Natural killer cell treated with Interleukin-12 subunit alpha and Interleukin-12 subunit beta and Interleukin-15 and Interleukin-18, amount 100 ng/mL, for 72 hours (primary cell): ENCODE results near the gene HDHD5. TPM values are rescaled to one million over a fixed set of nuclear protein-coding genes. Genes with fewer than 3 reads are reported as not detected.

Experiments used
- ATAC-seq, 2 donors: fragments of 150-1000 bp; cut with Tn5 transposase in 1 of 2; sonication (Bioruptor Pico), chemical (Tn5 transposase) in 1 of 2; 2 replicates each; pipeline ENCODE4 v1.10.0; 2021
- DNase-seq: peaks from one replicate; pipeline ENCODE4 v3.0.0; 2022; ENCODE audit warnings: low spot score
- H3K27ac Mint-ChIP-seq, 2 donors: 1 replicate in 1 of 2; 2 replicates in 1 of 2; pipeline ENCODE4 v1.8.0; 2022; ENCODE audit warnings: mixed read lengths in 2 of 2, mild to moderate bottlenecking in 1 of 2, moderate library complexity in 1 of 2
- H3K27me3 Mint-ChIP-seq, 2 donors: 1 replicate in 1 of 2; 2 replicates in 1 of 2; pipeline ENCODE4 v1.8.0; 2022; ENCODE audit warnings: mixed read lengths in 2 of 2
- H3K36me3 Mint-ChIP-seq: one replicate; pipeline ENCODE4 v1.8.0; 2022; ENCODE audit warnings: mixed read lengths
- H3K4me1 Mint-ChIP-seq, 2 donors: 1 replicate in 1 of 2; 2 replicates in 1 of 2; pipeline ENCODE4 v1.8.0; 2022; ENCODE audit warnings: low read depth in 2 of 2, mixed read lengths in 2 of 2, mild to moderate bottlenecking in 1 of 2
- H3K4me3 Mint-ChIP-seq: one replicate; pipeline ENCODE4 v1.8.0; 2022; ENCODE audit warnings: mixed read lengths
- H3K9me3 Mint-ChIP-seq: 2 replicates; pipeline ENCODE4 v1.8.0; 2022; ENCODE audit warnings: mixed read lengths
- total RNA-seq, 2 donors: library from RNA; stranded (reverse); gene quantifications; one replicate each; pipeline ENCODE4 v1.2.3, GENCODE V29; 2022

HDHD5 gene
- total RNA-seq: 10 to 100 TPM; 29.6 to 32.7 TPM

GRCh38 chr22:17158568-17159503, at the start of gene HDHD5:
Gene HDHD5, minus strand, starts transcription at chr22:17159277. Its CDS starts 26 bp downstream, at chr22:17159251.
- no peaks in the 10 kb centered on the region for H3K27me3 Mint-ChIP-seq
- no peaks in the 10 kb centered on the region for H3K9me3 Mint-ChIP-seq
- DNase-seq (peak; percentile 90), ATAC-seq (peak; percentile 95 to 96)
- H3K36me3 Mint-ChIP-seq: no peaks in the 10 kb centered on the region
- peaks cover 12 to 14% of the 10 kb centered on the region in 2 donors for H3K4me1 Mint-ChIP-seq
- peak within 1 kb of the TSS; percentile 87 for H3K4me3 Mint-ChIP-seq
- H3K27ac Mint-ChIP-seq: peak within 1 kb of the TSS; percentile 57 to 58

GRCh38 chr22:17205432-17205831, 46.4 kb upstream of the HDHD5 start:
- Mint-ChIP-seq H3K9me3 (no peaks in the 10 kb centered on the region), H3K27ac (no peak overlapping the region), H3K4me1 (peaks cover 0 to 6% of the 10 kb centered on the region in 2 donors), H3K27me3 (no peaks in the 10 kb centered on the region), H3K36me3 (no peaks in the 10 kb centered on the region), H3K4me3 (no peak overlapping the region)
- DNase-seq (no peak), ATAC-seq (no peak)

GRCh38 chr22:17201285-17201945, 42.3 kb upstream of the HDHD5 start:
- ATAC-seq (no peak), DNase-seq (no peak)
- Mint-ChIP-seq H3K4me1 (peaks cover 0 to 6% of the 10 kb centered on the region in 2 donors), H3K27me3 (no peaks in the 10 kb centered on the region), H3K27ac (peak overlapping the region in 1 of 2 donors; percentile 40), H3K9me3 (no peaks in the 10 kb centered on the region), H3K36me3 (no peaks in the 10 kb centered on the region), H3K4me3 (no peak overlapping the region)

GRCh38 chr22:17199003-17199731, 40.1 kb upstream of the HDHD5 start:
- Mint-ChIP-seq H3K27ac (no peak overlapping the region), H3K27me3 (no peaks in the 10 kb centered on the region), H3K4me1 (peaks cover 8 to 10% of the 10 kb centered on the region in 2 donors), H3K4me3 (no peak overlapping the region), H3K36me3 (no peaks in the 10 kb centered on the region), H3K9me3 (no peaks in the 10 kb centered on the region)
- DNase-seq (no peak), ATAC-seq (no peak)

GRCh38 chr22:17198170-17199002, 39.3 kb upstream of the HDHD5 start:
- Mint-ChIP-seq H3K4me1 (peaks cover 8 to 10% of the 10 kb centered on the region in 2 donors), H3K9me3 (no peaks in the 10 kb centered on the region), H3K4me3 (no peak overlapping the region), H3K36me3 (no peaks in the 10 kb centered on the region), H3K27ac (no peak overlapping the region), H3K27me3 (no peaks in the 10 kb centered on the region)
- DNase-seq (no peak), ATAC-seq (no peak)

- no peak overlapping the region for H3K4me3 Mint-ChIP-seq
- H3K4me1 Mint-ChIP-seq: peaks cover 8 to 11% of the 10 kb centered on the region in 2 donors
- no peaks in the 10 kb centered on the region for H3K27me3 Mint-ChIP-seq
- H3K36me3 Mint-ChIP-seq: no peaks in the 10 kb centered on the region
- ATAC-seq: no peak
- DNase-seq: no peak
- no peaks in the 10 kb centered on the region for H3K9me3 Mint-ChIP-seq
- peak overlapping the region in 1 of 2 donors; percentile 10 for H3K27ac Mint-ChIP-seq
Observed at GRCh38 chr22:17194213-17194612, 35.1 kb upstream of the HDHD5 start.

GRCh38 chr22:17192186-17192585, 33.1 kb upstream of the HDHD5 start:
- H3K9me3 Mint-ChIP-seq: no peaks in the 10 kb centered on the region
- H3K36me3 Mint-ChIP-seq: no peaks in the 10 kb centered on the region
- H3K4me3 Mint-ChIP-seq: no peak overlapping the region
- peaks cover 8% of the 10 kb centered on the region in 2 donors for H3K4me1 Mint-ChIP-seq
- H3K27me3 Mint-ChIP-seq: no peaks in the 10 kb centered on the region
- ATAC-seq (no peak), DNase-seq (no peak)
- H3K27ac Mint-ChIP-seq: peak overlapping the region in 1 of 2 donors; percentile 23

GRCh38 chr22:17191163-17191784, 32.2 kb upstream of the HDHD5 start:
- DNase-seq (no peak), ATAC-seq (no peak)
- Mint-ChIP-seq H3K27me3 (no peaks in the 10 kb centered on the region), H3K36me3 (no peaks in the 10 kb centered on the region), H3K4me3 (no peak overlapping the region), H3K4me1 (peaks cover 8% of the 10 kb centered on the region in 2 donors), H3K9me3 (no peaks in the 10 kb centered on the region), H3K27ac (no peak overlapping the region)

- Mint-ChIP-seq H3K4me1 (peaks cover 8% of the 10 kb centered on the region in 2 donors), H3K27ac (no peak overlapping the region), H3K9me3 (no peaks in the 10 kb centered on the region), H3K4me3 (no peak overlapping the region), H3K27me3 (no peaks in the 10 kb centered on the region), H3K36me3 (no peaks in the 10 kb centered on the region)
- DNase-seq (no peak), ATAC-seq (peak; percentile 28 to 32)
Observed at GRCh38 chr22:17190702-17191101, 31.6 kb upstream of the HDHD5 start.

GRCh38 chr22:17176715-17177114, 17.6 kb upstream of the HDHD5 start:
- no peak for ATAC-seq
- H3K9me3 Mint-ChIP-seq: no peaks in the 10 kb centered on the region
- no peaks in the 10 kb centered on the region for H3K4me1 Mint-ChIP-seq
- DNase-seq: no peak
- H3K36me3 Mint-ChIP-seq: no peaks in the 10 kb centered on the region
- H3K4me3 Mint-ChIP-seq: no peak overlapping the region
- no peak overlapping the region for H3K27ac Mint-ChIP-seq
- H3K27me3 Mint-ChIP-seq: no peaks in the 10 kb centered on the region

- H3K4me1 Mint-ChIP-seq: peaks cover 2 to 5% of the 10 kb centered on the region in 2 donors
Observed at GRCh38 chr22:17172029-17172833, 13.2 kb upstream of the HDHD5 start.

More at GRCh38 chr22:17172029-17172833, 13.2 kb upstream of the HDHD5 start:
- DNase-seq: no peak
- Mint-ChIP-seq H3K27me3 (peaks cover 0 to 5% of the 10 kb centered on the region in 2 donors), H3K4me3 (peak overlapping the region; percentile 58), H3K27ac (no peak overlapping the region), H3K9me3 (no peaks in the 10 kb centered on the region), H3K36me3 (no peaks in the 10 kb centered on the region)
- ATAC-seq: no peak
